Esophagus squamous epithelium (tissue), 4 donors: ENCODE data around the gene RASA1.

ENCODE experiments used
- CTCF ChIP-seq, 6 experiments: fragments of 450-650 bp in 4 of 6; fragments of 200-600 bp in 2 of 6; sonication (generic) in 2 of 6; IDR thresholded peaks; one replicate each; pipeline ENCODE4 v1.5.1; 2016 to 2019; ENCODE audit warnings: antibody characterized with exemption in 6 of 6, mild to moderate bottlenecking in 4 of 6, moderate library complexity in 4 of 6
- POLR2A ChIP-seq, 4 donors: fragments of 450-650 bp; IDR thresholded peaks; one replicate each; pipeline ENCODE4 v1.6.1; 2017; ENCODE audit warnings: antibody characterized with exemption in 4 of 4, mild to moderate bottlenecking in 4 of 4, moderate library complexity in 3 of 4

GRCh38 chr5:87392801-87393200 lies 125.1 kb downstream of the RASA1 start:
- TF ChIP-seq CTCF (IDR thresholded peaks at IDR 0.05), result no peak
- no peak for TF ChIP-seq POLR2A (IDR thresholded peaks at IDR 0.05)
